Peyer's patch (tissue), 4 donors: ENCODE data around the gene NAA10. TPM values are rescaled to one million over a fixed set of nuclear protein-coding genes. Genes with fewer than 3 reads are reported as not detected.
A peak's percentile ranks its signal among the peaks of the same experiment; 100 is the strongest.
"Not testable (repeated sequence)": the region's sequence is repeated elsewhere in the genome, so short reads cannot be mapped to it uniquely, and the experiment has no call there.

Experiments
- DNase-seq, 3 donors: peaks; one replicate each; pipeline ENCODE4 v3.0.0-alpha.2; 2017 to 2019
- H3K27ac ChIP-seq, 4 donors: fragments of 200-600 bp; sonication (generic); one replicate each; pipeline ENCODE4 v1.5.1; 2016 to 2019
- H3K27me3 ChIP-seq, 2 donors: fragments of 200-600 bp; sonication (generic); one replicate each; pipeline ENCODE4 v1.5.1; 2019
- H3K36me3 ChIP-seq, 3 donors: fragments of 200-600 bp; sonication (generic); one replicate each; pipeline ENCODE4 v1.5.1; 2016 to 2019
- H3K4me1 ChIP-seq, 4 donors: fragments of 200-600 bp; sonication (generic); one replicate each; pipeline ENCODE4 v1.5.1; 2016 to 2019
- H3K4me3 ChIP-seq, 4 donors: fragments of 200-600 bp; sonication (generic); 1 replicate in 3 of 4; 2 replicates in 1 of 4; pipeline ENCODE4 v1.5.1; 2016 to 2019; ENCODE audit warnings: mild to moderate bottlenecking in 1 of 4
- H3K9me3 ChIP-seq, 4 donors: fragments of 200-600 bp; sonication (generic); one replicate each; pipeline ENCODE4 v1.5.1; 2016 to 2019; ENCODE audit warnings: mild to moderate bottlenecking in 1 of 4
- POLR2A ChIP-seq, 2 donors: fragments of 450-650 bp; IDR thresholded peaks; one replicate each; pipeline ENCODE4 v1.5.1; 2017; ENCODE audit warnings: antibody characterized with exemption in 2 of 2, mild to moderate bottlenecking in 2 of 2, moderate library complexity in 2 of 2
- total RNA-seq, 4 donors: library from RNA; depleted of rRNA; stranded (reverse); fragments of >200 nt; gene quantifications; one replicate each; pipeline ENCODE4 v1.1.0, GENCODE V29; 2016
- TF ChIP-seq, protein P1 (sequence below), 6 experiments: fragments of 450-650 bp in 4 of 6; fragments of 200-600 bp in 2 of 6; sonication (generic) in 1 of 6; IDR thresholded peaks; one replicate each; pipeline ENCODE4 v1.5.1; 2017 to 2019; ENCODE audit warnings: antibody characterized with exemption in 6 of 6, mild to moderate bottlenecking in 3 of 6, moderate library complexity in 1 of 6

NAA10 gene
- 100 to 1,000 TPM in 1 of 4 donors, 10 to 100 TPM in 3; 32.9 to 118 (median 54.1) TPM for total RNA-seq

DNA sequence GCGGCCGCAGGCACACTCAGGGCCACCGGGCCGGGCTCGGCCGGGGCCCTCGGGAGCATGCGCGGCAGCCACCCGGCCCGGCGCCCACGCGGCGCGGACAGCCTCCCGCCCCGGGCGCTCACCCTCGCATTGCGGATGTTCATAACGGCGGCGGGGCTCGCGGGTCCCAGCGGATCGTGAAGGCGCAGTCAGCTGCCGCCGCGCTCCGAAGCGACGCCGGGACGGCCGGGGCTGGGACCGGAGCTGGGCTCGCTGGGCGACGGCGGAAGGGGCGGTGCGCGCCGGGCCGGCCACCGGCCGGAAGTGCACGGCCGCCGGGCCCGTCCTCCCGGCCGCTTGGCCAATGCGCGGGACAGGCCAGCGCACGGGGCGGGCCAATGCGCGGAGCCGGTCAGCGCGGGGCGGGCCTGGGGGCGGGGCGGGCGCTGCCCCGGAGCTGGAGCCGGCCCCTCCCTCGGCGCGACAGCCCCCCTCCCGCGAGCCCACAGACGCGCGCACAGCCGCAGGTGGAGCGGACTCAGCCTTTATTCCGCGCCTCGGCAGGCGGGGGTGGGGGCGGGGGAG, at the start of gene NAA10:
NAA10 (minus strand) TSS at position 276 of the 564 bp plus-strand sequence; CDS start at position 143, 133 bp downstream.
- peak within 1 kb of the TSS; percentile 49 to 87 (median 78) for H3K4me3 ChIP-seq
- no peaks in the 10 kb centered on the region for H3K27me3 ChIP-seq
- peak within 1 kb of the TSS; percentile 57 to 71 (median 62) for H3K27ac ChIP-seq
- peak; percentile 68 to 85 (median 80) for DNase-seq
- TF ChIP-seq, protein P1, sequence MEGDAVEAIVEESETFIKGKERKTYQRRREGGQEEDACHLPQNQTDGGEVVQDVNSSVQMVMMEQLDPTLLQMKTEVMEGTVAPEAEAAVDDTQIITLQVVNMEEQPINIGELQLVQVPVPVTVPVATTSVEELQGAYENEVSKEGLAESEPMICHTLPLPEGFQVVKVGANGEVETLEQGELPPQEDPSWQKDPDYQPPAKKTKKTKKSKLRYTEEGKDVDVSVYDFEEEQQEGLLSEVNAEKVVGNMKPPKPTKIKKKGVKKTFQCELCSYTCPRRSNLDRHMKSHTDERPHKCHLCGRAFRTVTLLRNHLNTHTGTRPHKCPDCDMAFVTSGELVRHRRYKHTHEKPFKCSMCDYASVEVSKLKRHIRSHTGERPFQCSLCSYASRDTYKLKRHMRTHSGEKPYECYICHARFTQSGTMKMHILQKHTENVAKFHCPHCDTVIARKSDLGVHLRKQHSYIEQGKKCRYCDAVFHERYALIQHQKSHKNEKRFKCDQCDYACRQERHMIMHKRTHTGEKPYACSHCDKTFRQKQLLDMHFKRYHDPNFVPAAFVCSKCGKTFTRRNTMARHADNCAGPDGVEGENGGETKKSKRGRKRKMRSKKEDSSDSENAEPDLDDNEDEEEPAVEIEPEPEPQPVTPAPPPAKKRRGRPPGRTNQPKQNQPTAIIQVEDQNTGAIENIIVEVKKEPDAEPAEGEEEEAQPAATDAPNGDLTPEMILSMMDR (IDR thresholded peaks at IDR 0.05), result no peak
- peak in 1 of 2 donors; percentile 41 for TF ChIP-seq POLR2A (IDR thresholded peaks at IDR 0.05)
- no peaks in the 10 kb centered on the region for H3K9me3 ChIP-seq
- peaks cover 0 to 14% (median 2%) of the 10 kb centered on the region in 4 donors for H3K4me1 ChIP-seq
- H3K36me3 ChIP-seq, result peaks cover 0 to 21% (median 0%) of the 10 kb centered on the region in 3 donors

DNA sequence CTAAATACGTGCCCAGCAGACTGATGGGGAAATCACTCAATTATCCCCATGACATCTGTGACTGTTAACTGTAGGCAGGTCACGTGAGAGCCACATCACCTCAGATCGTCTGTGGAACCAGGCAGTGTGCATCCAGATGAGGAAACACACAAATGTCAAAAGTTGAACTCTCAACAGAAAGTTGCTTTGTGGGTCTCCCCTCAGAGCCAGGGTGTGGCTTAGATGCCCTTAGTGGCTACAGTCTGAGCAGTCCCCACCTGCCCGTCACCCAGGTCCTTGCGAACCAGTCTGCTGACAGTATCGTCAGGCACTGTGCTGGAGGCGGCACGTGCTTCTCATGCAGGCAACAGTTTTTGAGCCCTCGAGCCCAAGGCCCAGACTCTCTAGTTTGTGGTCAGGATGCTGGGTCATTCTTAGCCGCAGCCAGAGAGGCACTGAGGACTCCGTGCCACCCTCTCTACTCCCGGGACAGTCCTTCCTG, 48.5 kb upstream of the NAA10 start:
- no peaks in the 10 kb centered on the region for H3K36me3 ChIP-seq
- DNase-seq, result no peak
- H3K4me1 ChIP-seq, result peaks cover 0 to 26% (median 4%) of the 10 kb centered on the region in 4 donors
- no peaks in the 10 kb centered on the region for H3K27me3 ChIP-seq
- H3K4me3 ChIP-seq, result no peak overlapping the region
- peak overlapping the region in 2 of 4 donors; percentile 79 to 84 for H3K27ac ChIP-seq
- no peak for TF ChIP-seq POLR2A (IDR thresholded peaks at IDR 0.05)
- TF ChIP-seq, protein P1 (IDR thresholded peaks at IDR 0.05), result no peak
- no peaks in the 10 kb centered on the region for H3K9me3 ChIP-seq

DNA sequence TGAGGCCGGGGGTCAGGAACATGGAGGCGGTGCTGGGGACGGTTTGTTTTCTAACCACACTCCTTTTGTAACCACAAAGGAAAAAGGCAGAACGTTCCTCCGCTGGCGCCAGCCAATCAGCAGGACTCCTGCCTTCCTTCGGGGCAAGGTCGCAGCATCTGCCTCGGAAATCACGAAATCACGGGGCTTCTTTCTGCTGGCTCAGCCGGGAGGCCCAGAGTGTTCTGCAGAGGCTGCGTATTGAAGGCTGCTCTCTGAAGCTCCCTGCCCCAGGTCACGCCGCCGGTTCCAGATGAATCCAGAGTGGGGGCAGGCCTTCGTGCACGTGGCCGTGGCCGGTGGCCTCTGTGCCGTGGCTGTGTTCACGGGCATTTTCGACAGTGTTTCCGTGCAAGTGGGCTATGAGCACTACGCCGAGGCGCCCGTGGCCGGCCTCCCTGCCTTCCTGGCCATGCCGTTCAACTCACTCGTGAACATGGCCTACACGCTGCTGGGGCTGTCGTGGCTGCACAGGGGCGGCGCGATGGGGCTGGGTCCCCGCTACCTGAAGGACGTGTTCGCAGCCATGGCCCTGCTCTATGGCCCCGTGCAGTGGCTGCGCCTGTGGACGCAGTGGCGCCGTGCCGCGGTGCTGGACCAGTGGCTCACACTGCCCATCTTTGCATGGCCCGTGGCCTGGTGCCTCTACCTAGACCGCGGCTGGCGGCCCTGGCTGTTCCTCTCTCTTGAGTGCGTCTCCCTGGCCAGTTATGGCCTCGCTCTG, 47.1 kb upstream of the NAA10 start:
- peaks cover 0 to 26% (median 4%) of the 10 kb centered on the region in 4 donors for H3K4me1 ChIP-seq
- TF ChIP-seq POLR2A (IDR thresholded peaks at IDR 0.05), result no peak
- TF ChIP-seq, protein P1 (IDR thresholded peaks at IDR 0.05), result no peak

DNA sequence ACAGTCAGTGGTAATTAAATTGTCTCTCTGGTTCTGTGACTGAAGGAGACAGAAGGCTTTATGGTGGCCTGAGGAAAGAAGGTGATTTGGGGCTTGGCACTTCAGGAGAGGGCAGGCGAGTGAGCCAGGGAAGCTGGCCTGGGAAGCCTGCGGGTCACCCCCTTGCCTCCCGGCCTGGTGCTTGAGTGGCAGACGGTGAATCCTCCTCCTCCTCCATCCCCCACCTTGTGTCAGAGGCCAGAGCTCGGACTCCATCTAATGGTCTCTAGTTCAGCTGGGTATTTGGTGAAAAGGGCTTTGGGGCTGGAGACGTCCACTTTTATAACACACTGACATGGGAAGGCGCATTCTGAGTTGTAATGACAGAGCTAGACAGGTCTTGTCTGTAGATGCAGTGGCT, 46.4 kb upstream of the NAA10 start:
- H3K36me3 ChIP-seq, result no peaks in the 10 kb centered on the region
- DNase-seq, result no peak
- H3K4me1 ChIP-seq, result peaks cover 0 to 26% (median 4%) of the 10 kb centered on the region in 4 donors
- TF ChIP-seq POLR2A (IDR thresholded peaks at IDR 0.05), result no peak
- TF ChIP-seq, protein P1 (IDR thresholded peaks at IDR 0.05), result no peak
- no peaks in the 10 kb centered on the region for H3K27me3 ChIP-seq
- no peaks in the 10 kb centered on the region for H3K9me3 ChIP-seq
- peak overlapping the region in 1 of 4 donors; percentile 3 for H3K4me3 ChIP-seq
- peak overlapping the region; percentile 40 to 79 (median 68) for H3K27ac ChIP-seq

More for the DNA sequence above, 47.1 kb upstream of the NAA10 start:
- H3K27ac ChIP-seq, result peak overlapping the region; percentile 40 to 79 (median 68)
- DNase-seq, result peak in 2 of 3 donors; percentile 69 to 88
- no peaks in the 10 kb centered on the region for H3K27me3 ChIP-seq
- no peaks in the 10 kb centered on the region for H3K9me3 ChIP-seq
- no peaks in the 10 kb centered on the region for H3K36me3 ChIP-seq
- H3K4me3 ChIP-seq, result peak overlapping the region in 1 of 4 donors; percentile 20

DNA sequence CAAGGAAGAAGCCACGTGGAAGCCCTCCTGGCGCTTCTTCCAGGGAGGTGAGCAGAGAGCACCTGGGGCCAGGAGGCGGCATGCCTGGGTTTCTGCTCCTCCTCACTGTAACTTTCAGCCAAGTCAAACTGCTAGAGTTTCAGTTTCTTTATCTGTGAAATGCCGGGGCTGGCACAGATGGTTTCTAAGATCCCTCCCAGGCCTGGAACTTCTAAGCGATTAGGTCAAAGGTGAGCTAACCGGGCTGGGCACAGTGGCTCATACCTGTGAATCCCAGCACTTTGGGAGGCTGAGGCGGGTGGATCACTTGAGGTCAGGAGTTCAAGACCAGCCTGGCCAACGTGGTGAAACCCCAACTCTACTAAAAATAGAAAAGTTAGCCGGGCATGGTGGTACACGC, 45.6 kb upstream of the NAA10 start:
- peak overlapping the region; percentile 40 to 79 (median 68) for H3K27ac ChIP-seq
- DNase-seq, result not testable (repeated sequence)

More for the DNA sequence above, 45.6 kb upstream of the NAA10 start:
- not testable (repeated sequence) for H3K27me3 ChIP-seq, H3K36me3 ChIP-seq, H3K9me3 ChIP-seq, H3K4me3 ChIP-seq
- peaks cover 0 to 26% (median 4%) of the 10 kb centered on the region in 4 donors for H3K4me1 ChIP-seq
